NCI-H128 (cell line): ENCODE data around the gene SLC40A1.

Source experiments
- DNase-seq: peaks from one replicate; lab custom pipeline; 2025; ENCODE audit not compliant: unreplicated experiment; lab: John Stamatoyannopoulos, UW

Gene SLC40A1

GRCh38 chr2:189543367-189543766 lies 37.2 kb downstream of the SLC40A1 start:
- DNase-seq = no peak

GRCh38 chr2:189542145-189542882 lies 38.3 kb downstream of the SLC40A1 start:
- no peak for DNase-seq

DNA sequence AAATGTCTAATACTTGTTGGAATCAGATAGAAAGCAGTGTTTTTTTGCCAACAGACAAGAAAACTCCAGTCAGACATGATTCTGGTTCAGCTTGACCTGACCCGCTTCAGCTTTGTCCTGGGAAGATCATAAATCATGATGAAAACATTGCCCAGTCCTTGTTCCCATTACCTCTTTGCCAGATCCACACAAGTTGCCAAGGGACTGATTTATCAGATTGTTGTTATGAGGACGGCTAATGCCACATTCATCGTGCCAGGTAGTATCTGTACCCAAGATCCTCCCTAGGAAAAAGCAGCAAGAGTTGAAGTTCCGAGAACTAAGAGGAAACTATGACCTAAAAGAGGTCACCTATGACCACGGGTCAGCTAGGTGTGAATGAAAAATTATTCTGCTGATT lies 39.0 kb downstream of the SLC40A1 start:
- DNase-seq = no peak

DNA sequence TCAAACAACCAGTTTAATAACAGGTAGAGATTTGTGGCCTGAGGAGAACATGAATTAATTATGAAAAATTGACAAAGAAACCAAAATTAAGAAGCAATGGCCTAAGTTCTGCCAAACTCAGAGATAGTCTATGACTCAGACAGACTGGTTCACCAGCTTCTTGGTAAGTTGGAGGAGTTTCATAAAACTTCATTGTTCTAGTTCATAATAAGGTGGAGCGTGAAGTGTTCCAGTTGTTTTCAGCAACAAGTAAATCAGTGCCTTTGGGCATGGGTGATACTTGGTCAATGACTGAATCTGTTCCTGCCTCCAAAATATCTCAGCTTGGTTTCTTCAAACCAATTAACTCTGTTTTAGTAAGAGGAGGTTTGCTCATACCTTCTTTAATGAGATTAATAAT lies 40.0 kb downstream of the SLC40A1 start:
- no peak for DNase-seq

DNA sequence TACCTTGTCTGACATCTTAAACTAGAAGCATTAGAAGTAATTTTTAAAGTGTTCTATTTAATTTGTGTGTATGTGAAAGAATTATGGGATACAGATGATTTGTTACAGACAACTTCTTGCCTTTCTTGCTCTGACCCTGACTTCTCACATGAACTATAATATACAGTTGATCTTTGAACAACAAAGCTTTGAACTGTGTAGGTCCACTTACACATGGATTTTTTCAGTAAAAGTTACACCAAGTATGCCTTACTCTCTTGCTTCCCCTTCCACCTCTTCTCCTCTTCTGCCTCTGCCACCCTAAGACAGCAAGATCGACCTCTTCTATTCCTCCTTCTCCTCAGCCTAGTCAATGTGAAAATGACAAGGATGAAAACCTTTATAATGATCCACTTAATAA lies 42.2 kb downstream of the SLC40A1 start:
- no peak for DNase-seq

GRCh38 chr2:189536830-189537229 lies 43.8 kb downstream of the SLC40A1 start:
- no peak for DNase-seq

DNA sequence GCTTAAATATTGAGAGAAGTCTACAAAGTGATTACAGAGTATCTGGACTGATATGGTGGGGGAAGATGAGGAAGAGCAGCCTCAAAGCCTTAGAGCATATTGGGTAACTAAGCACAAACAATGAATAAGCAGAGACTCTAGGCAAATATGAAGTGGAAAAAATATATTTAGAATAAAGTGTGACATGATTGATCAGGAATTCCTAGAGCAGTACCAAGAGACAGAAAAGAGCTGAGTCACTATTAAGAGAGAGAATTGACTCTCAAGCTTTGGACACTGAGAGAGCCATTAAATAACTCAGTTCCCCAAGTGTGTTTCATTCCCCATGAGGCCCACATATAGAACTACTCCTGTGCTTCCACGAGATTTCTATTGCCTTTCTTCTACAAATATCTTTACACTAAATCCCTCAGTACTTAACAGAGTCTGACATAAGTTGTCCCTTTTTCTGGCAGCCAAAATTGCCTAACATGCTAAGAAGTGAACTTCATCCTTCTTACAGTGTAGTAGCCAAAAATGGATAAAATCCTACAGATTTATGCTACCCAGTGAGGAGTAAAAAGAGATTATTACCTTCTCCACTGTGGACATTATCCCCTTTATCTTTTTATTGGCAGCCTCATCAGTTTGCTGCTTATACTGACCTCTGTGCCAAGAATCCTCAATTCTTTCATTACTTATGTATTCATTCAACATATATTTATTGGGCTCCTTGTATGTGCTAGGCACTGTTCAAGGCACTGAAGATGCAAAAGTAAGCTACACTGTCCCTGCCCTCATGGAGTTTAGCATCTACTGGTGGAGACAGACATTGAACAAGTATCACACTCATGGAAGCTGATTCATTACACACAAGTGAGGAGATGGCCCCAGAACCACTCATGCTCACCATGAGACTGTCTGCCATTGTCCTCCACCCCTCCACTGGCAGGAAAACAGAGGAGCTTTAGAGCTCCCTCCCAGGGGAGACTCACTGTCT lies 45.4 kb downstream of the SLC40A1 start:
- no peak for DNase-seq

GRCh38 chr2:189533288-189534035 lies 47.1 kb downstream of the SLC40A1 start:
- no peak for DNase-seq

- no peak for DNase-seq
Observed at GRCh38 chr2:189530965-189531637, 49.5 kb downstream of the SLC40A1 start.

DNA sequence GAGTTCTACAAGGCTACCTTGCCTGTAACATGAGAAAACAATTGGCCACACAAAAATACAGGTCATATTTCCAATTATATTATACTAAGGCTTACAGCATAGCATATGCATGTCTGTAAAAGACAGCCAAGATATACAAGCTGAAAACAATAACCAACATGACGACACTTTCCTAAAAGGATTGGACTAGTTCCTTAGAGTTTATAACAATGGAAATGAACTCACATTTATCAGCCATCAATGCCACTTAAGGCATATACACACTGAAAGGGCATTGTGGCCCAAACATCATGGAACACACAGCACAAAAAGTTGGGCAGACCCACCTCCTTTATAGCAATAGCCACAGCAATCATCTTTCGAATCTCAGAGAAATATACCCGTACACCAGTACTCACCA lies 52.0 kb downstream of the SLC40A1 start:
- DNase-seq = no peak

DNA sequence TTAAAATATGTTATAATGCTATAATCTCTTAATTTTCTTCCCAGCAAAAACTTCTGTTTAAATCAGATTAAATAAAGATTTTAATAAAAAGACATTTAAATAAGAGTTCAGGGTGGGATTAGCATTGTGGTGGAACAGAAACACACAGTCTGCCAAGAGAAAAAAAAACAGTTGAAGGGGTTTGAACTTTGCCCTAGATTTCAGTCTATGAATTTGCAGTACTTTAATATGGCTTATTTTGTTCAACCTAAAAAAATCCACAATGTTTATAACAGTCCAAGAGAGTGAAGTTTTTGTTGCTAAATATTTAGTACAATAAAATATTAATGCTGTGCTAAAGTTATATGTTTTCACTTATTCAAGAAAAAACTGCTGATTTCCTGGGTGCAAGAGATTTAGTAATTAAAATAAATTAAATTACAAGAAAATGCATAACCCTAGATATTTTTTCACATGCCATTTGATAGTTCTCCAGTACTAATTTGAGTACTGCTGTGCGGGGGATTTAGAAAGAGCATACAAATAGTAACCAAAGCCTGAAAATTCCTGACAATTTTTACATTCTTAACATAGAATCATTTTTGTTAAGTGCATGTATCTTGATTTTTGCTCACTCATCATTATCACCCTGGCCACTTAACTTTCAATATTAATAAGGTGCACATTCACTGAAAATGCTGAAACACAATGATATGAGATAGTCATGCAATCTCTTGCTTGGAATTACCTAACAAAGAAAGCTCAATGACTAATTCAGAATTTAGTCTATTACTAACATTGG lies 52.6 kb downstream of the SLC40A1 start:
- no peak for DNase-seq

DNA sequence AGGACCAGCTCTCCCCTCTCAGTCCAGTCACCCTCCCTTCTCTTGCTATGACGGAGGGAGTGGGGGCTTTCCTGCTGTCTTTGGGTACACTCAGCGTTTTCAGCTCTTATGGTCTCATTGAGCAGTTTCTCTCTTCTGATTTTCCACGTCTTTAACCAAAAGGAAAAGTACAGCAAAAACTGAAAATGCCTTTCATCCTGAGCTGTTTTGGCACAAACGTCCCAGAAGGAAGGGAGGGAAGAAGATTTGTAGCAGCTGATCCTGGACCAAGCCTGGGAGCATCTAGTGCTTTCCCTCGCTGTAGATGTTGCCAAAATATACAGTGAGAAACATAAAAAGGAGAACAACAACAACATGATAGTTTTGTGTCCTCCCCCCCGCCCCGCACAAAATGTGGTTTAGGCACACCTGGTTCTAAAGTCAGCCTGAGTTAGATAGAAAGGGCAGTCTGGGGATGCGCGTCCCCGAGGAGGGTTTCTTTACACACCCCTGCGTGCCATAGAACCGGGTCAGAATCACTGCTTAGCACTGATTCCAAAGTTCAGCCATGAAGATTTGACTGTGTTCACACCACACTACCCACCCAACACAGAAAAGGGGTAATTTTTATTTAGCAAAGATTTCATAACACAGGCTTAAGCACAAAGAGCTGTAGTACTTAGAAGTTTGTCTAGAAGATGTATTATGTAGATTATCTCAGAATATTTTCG lies 53.4 kb downstream of the SLC40A1 start:
- DNase-seq = no peak

GRCh38 chr2:189526241-189526640 lies 54.3 kb downstream of the SLC40A1 start:
- no peak for DNase-seq

DNA sequence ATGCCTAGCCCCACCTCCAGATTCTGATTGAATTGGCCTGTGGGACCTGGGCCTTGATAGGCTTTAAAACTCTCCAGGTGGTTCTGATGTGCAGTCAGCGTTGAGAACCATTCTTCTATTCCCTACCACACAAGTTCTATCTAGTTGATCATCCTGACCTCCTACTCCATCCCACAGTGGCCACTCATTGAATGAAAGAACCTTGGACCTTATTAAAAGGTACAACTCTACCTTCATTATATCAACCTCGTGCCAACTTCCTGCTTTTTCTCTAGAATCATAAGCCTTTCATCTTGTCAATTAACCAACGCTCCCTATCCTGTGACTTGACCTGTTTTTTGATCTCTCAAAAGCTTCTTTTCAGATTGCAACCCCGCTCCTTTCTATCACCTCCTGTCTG lies 55.8 kb downstream of the SLC40A1 start:
- DNase-seq = no peak

DNA sequence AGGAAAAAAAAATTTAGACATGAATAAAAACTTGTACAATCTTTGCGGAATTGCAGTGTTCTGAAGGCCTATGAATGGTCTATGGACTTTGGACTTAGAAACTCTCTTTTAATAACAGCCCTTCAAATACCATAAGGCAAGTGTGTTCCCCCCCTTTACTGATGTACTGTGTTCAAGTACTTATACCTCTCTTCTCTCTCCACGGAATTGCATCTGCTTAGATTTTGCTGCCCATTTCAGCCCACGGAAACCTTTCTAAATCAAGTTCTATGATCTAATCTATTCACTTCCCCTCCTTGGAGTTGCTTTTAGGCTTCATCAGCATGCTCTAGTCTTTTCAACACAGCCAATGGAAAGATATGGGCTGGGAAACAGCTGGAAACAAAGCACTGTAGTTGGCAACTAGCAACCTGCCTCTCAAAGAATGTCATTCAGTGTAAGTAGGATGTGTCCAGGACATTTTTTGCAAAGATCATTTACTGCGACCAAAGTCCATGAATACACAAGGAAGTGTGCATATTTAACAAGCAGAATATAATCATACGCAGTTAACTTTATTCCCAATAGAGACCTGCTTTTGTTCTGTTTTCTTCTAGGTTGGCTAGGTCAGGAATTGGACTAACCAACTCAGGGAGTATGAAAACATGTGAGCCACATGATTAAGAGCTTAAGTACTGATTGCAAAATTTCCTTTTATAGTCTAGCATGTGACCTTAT lies 58.0 kb downstream of the SLC40A1 start:
- no peak for DNase-seq

- no peak for DNase-seq
Observed at GRCh38 chr2:189521699-189522434, 58.7 kb downstream of the SLC40A1 start.

GRCh38 chr2:189519631-189520387 lies 60.8 kb downstream of the SLC40A1 start:
- DNase-seq = no peak
